K562 (cell line): ENCODE results near the gene BGLAP. TPM values are rescaled to one million over a fixed set of nuclear protein-coding genes. Genes with fewer than 3 reads are reported as not detected.
A peak's percentile ranks its signal among the peaks of the same experiment; 100 is the strongest.

Experiments
- ATAC-seq: fragments of 200-7000 bp; cut with Tn5 transposase; 3 replicates; pipeline ENCODE4 v1.9.1; 2020; ENCODE audit warnings: moderate library complexity
- BruUV-seq: library from RNA; stranded (reverse); fragments of 400-500 nt; replicated peaks from 2 replicates; lab custom pipeline; 2021; lab: Mats Ljungman, UMichigan
- CTCF ChIA-PET: fragments of 300-600 bp; formaldehyde crosslinking; extraction: SDS; loops from one replicate; lab custom pipeline; 2021; ENCODE audit warnings: low intra/inter-chr PET ratio; lab: Yijun Ruan, JAX
- POLR2A ChIA-PET: fragments of 300-600, 350-650 bp; sonication (Branson Sonifier 250); formaldehyde crosslinking; extraction: SDS; loops from one replicate; lab custom pipeline; 2021; ENCODE audit warnings: antibody characterized with exemption, inconsistent platforms; lab: Yijun Ruan, JAX
- DNase-seq, 4 experiments: peaks; one replicate each; pipeline versions ENCODE4 v3.0.0 to v3.0.0-alpha.2; 2011 to 2018; ENCODE audit warnings: low spot score in 3 of 4, mixed read lengths in 3 of 4; ENCODE audit errors: extremely low read depth in 1 of 4
- FAIRE-seq: peaks from 2 replicates; lab custom pipeline; 2011; peaks lifted over from hg19 to GRCh38; lab: Jason Lieb, UNC
- H2AFZ ChIP-seq: 2 replicates; pipeline ENCODE4 v1.6.0; 2011; ENCODE audit warnings: low read depth, low read length, control low read depth, inconsistent platforms
- H3K27ac ChIP-seq: fragments of 200-600 bp; 3 replicates; pipeline ENCODE4 v1.8.0; 2011; ENCODE audit warnings: low read depth, mild to moderate bottlenecking, control low read depth, inconsistent platforms, low read length, moderate library complexity, mixed read lengths; ENCODE audit errors: extremely low read depth
- H3K27me3 ChIP-seq, 2 experiments: fragments of 300-600 bp in 1 of 2; 2 replicates in 1 of 2; 3 replicates in 1 of 2; pipeline versions ENCODE4 v1.6.0 to v1.8.0; 2011; ENCODE audit warnings: inconsistent platforms in 2 of 2, low read length in 2 of 2, mild to moderate bottlenecking in 1 of 2, mixed read lengths in 1 of 2, moderate library complexity in 1 of 2; ENCODE audit not compliant: control insufficient read depth in 2 of 2, insufficient read depth in 2 of 2
- H3K36me3 ChIP-seq: fragments of 300-600 bp; 3 replicates; pipeline ENCODE4 v1.8.0; 2011; ENCODE audit warnings: mild to moderate bottlenecking, low read length, inconsistent platforms; ENCODE audit not compliant: control insufficient read depth, insufficient read depth
- H3K4me1 ChIP-seq, 2 experiments: fragments of 200-600 bp in 1 of 2; replicated peaks in 1 of 2; 2 replicates in 1 of 2; 3 replicates in 1 of 2; pipeline versions ENCODE4 v1.5.1 to v1.8.0; 2011; ENCODE audit warnings: inconsistent platforms in 2 of 2, low read length in 2 of 2, mild to moderate bottlenecking in 1 of 2, mixed read lengths in 1 of 2, moderate library complexity in 1 of 2; ENCODE audit not compliant: control insufficient read depth in 2 of 2, insufficient read depth in 2 of 2
- H3K4me2 ChIP-seq: 2 replicates; pipeline ENCODE4 v1.6.1; 2011; ENCODE audit warnings: low read length, control low read depth, inconsistent platforms, mixed read lengths; ENCODE audit not compliant: insufficient read depth
- H3K4me3 ChIP-seq: fragments of 200-600 bp; sonication (generic), shearing (Covaris generic); 2 replicates; pipeline ENCODE4 v1.5.1; 2016; ENCODE audit warnings: control low read depth, inconsistent platforms
- H3K79me2 ChIP-seq: fragments of 200-600 bp; 3 replicates; pipeline ENCODE4 v1.8.0; 2011; ENCODE audit warnings: low read length, inconsistent platforms; ENCODE audit not compliant: control insufficient read depth, insufficient read depth
- H3K9ac ChIP-seq, 2 experiments: 2 replicates each; pipeline versions ENCODE4 v1.6.0 to v1.6.1; 2011; ENCODE audit warnings: low read depth in 2 of 2, low read length in 2 of 2, control low read depth in 1 of 2, inconsistent platforms in 1 of 2, mild to moderate bottlenecking in 1 of 2, mixed read lengths in 1 of 2; ENCODE audit not compliant: insufficient read depth in 1 of 2
- H3K9me1 ChIP-seq: one replicate; pipeline ENCODE4 v1.6.0; 2011; ENCODE audit warnings: inconsistent platforms, mild to moderate bottlenecking, low read length, moderate library complexity; ENCODE audit not compliant: control insufficient read depth, insufficient read depth
- H3K9me3 ChIP-seq: replicated peaks from 2 replicates; pipeline ENCODE4 v1.5.1; 2011; ENCODE audit warnings: low read depth, low read length, inconsistent platforms; ENCODE audit not compliant: control insufficient read depth, insufficient read depth
- H4K20me1 ChIP-seq: replicated peaks from 2 replicates; pipeline ENCODE4 v1.6.1; 2011; ENCODE audit warnings: low read length, inconsistent platforms, mixed read lengths; ENCODE audit not compliant: control insufficient read depth, insufficient read depth
- CBFA2T2 ChIP-seq: fragments of 450-650 bp; conservative IDR thresholded peaks from 2 replicates; pipeline ENCODE4 v1.6.1; 2017; ENCODE audit warnings: mild to moderate bottlenecking
- HBP1 ChIP-seq: fragments of 450-650 bp; formaldehyde crosslinking; IDR thresholded peaks from 2 replicates; pipeline ENCODE4 v1.4.0; 2022; ENCODE audit warnings: missing genetic modification characterization
- LCOR ChIP-seq: sonication (generic); formaldehyde crosslinking; IDR thresholded peaks from 2 replicates; pipeline ENCODE4 v1.8.0; 2022; ENCODE audit warnings: mild to moderate bottlenecking, missing genetic modification reagents
- MAFK ChIP-seq: IDR thresholded peaks from 2 replicates; pipeline ENCODE4 v1.6.1; 2011; ENCODE audit warnings: low read length, improper control_type of control experiment
- MAX ChIP-seq: sonication (generic); formaldehyde crosslinking; IDR thresholded peaks from 2 replicates; pipeline ENCODE4 v1.9.0; 2022; ENCODE audit warnings: mild to moderate bottlenecking, missing genetic modification reagents
- MNT ChIP-seq, 2 experiments: fragments of 450-650 bp; conservative IDR thresholded peaks; 2 replicates each; pipeline ENCODE4 v1.6.1; 2017; ENCODE audit warnings: mild to moderate bottlenecking in 2 of 2, moderate library complexity in 2 of 2
- MXI1 ChIP-seq: IDR thresholded peaks from 2 replicates; pipeline ENCODE4 v1.6.1; 2011; ENCODE audit warnings: low read depth, mild to moderate bottlenecking, improper control_type of control experiment, low read length
- NCOR1 ChIP-seq: fragments of 450-650 bp; IDR thresholded peaks from 2 replicates; pipeline ENCODE4 v1.6.1; 2016; ENCODE audit warnings: mild to moderate bottlenecking, moderate library complexity
- NFIC ChIP-seq: fragments of 450-650 bp; IDR thresholded peaks from 2 replicates; pipeline ENCODE4 v1.6.1; 2017; ENCODE audit warnings: mild to moderate bottlenecking, inconsistent platforms
- POLR2AphosphoS5 ChIP-seq: IDR thresholded peaks from 2 replicates; pipeline ENCODE4 v1.6.1; 2011; ENCODE audit warnings: mild to moderate bottlenecking, low read depth, low read length, moderate library complexity; ENCODE audit not compliant: control insufficient read depth, insufficient read depth
- PRMT5 ChIP-seq: sonication (generic); formaldehyde crosslinking; IDR thresholded peaks from 2 replicates; pipeline ENCODE4 v1.5.0; 2020; ENCODE audit warnings: missing genetic modification reagents
- RNF2 ChIP-seq: sonication (generic); IDR thresholded peaks from 2 replicates; pipeline ENCODE4 v1.6.1; 2016
- SREBF2 ChIP-seq: sonication (generic); formaldehyde crosslinking; IDR thresholded peaks from 2 replicates; pipeline ENCODE4 v1.4.0; 2020; ENCODE audit warnings: mild to moderate bottlenecking, missing genetic modification reagents
- TAF9B ChIP-seq: fragments of 450-650 bp; IDR thresholded peaks from 2 replicates; pipeline ENCODE4 v1.6.1; 2018; ENCODE audit warnings: mild to moderate bottlenecking; ENCODE audit not compliant: partially characterized antibody
- TSC22D4 ChIP-seq: fragments of 450-650 bp; IDR thresholded peaks from 2 replicates; pipeline ENCODE4 v1.6.1; 2016; ENCODE audit warnings: missing genetic modification characterization, missing biosample characterization, control low read depth
- U2AF1 ChIP-seq: fragments of 200-400 bp; formaldehyde crosslinking; optimal IDR thresholded peaks from 2 replicates; pipeline ENCODE3; 2017; ENCODE audit warnings: mild to moderate bottlenecking, low read depth, low read length, moderate library complexity
- ZBED1 ChIP-seq: IDR thresholded peaks from 2 replicates; pipeline ENCODE4 v1.6.1; 2014
- ZBTB9 ChIP-seq: fragments of 450-650 bp; formaldehyde crosslinking; IDR thresholded peaks from 2 replicates; pipeline ENCODE4 v1.4.0; 2020; ENCODE audit warnings: mild to moderate bottlenecking, moderate library complexity
- ZFP36 ChIP-seq: fragments of 150-350 bp; IDR thresholded peaks from 2 replicates; pipeline ENCODE4 v1.6.1; 2018; ENCODE audit warnings: low read length, low read depth; ENCODE audit not compliant: partially characterized antibody
- ZNF124 ChIP-seq: sonication (generic); formaldehyde crosslinking; IDR thresholded peaks from 2 replicates; pipeline ENCODE4 v1.8.1; 2022; ENCODE audit warnings: missing genetic modification reagents
- ZNF146 ChIP-seq: IDR thresholded peaks from one replicate; pipeline ENCODE4 v1.6.1; 2018; ENCODE audit warnings: missing compliant biosample characterization; ENCODE audit not compliant: unreplicated experiment
- ZNF224 ChIP-seq: sonication (generic); formaldehyde crosslinking; IDR thresholded peaks from 2 replicates; pipeline ENCODE4 v1.8.0; 2022; ENCODE audit warnings: mild to moderate bottlenecking, missing genetic modification reagents
- WGBS: fragments of 100-300 bp; shearing (Covaris generic); methylation state at CpG from one replicate; pipeline ENCODE4 v1.1.6; 2016; ENCODE audit warnings: low coverage, mixed read lengths; ENCODE audit not compliant: insufficient coverage; ENCODE audit errors: missing lambda C conversion rate; 5-methylcytosine and 5-hydroxymethylcytosine counted together
- in situ Hi-C: fragments of 300-500 bp; cut with MboI; formaldehyde crosslinking; loops from 4 replicates; pipeline ENCODE4 v1.15.0; 2018; ENCODE audit warnings: inconsistent platforms, mixed read lengths
- intact Hi-C: fragments of 100-400 bp; cut with micrococcal nuclease; formaldehyde crosslinking; loops from 2 replicates; pipeline ENCODE4 v1.14.2; 2022
- polyA plus RNA-seq, 8 experiments: library from polyadenylated mRNA; depleted of rRNA in 4 of 8; stranded (reverse) in 5 of 8; unstranded in 3 of 8; fragments of >200 nt; fragmentation: Nextera tagmentation in 2 of 8; fragmentation: Illumina TruSeq in 1 of 8; extraction: Ambion mirVana in 2 of 8; extraction: Trizol in 1 of 8; gene quantifications; 2 replicates each; pipeline versions ENCODE4 v1.2.1 to v1.2.3, GENCODE V29; 2011 to 2014; ENCODE audit warnings: inconsistent platforms in 1 of 8, missing spikeins in 1 of 8
- total RNA-seq, 7 experiments: library from RNA; depleted of rRNA in 6 of 7; stranded (reverse); fragments of >200 nt in 6 of 7; fragmentation: Illumina TruSeq in 2 of 7; extraction: Trizol in 2 of 7; gene quantifications; 2 replicates each; pipeline versions ENCODE4 v1.2.1 to v1.2.3, GENCODE V29; 2011 to 2021; ENCODE audit warnings: low replicate concordance in 1 of 7

Gene BGLAP
- total and polyA plus RNA-seq, 9 of the 15 experiments (the other 6 are each of a cell fraction or from before 2014, with no cell fraction given), result 0.15 to 1.4 (median 0.28) TPM; not detected in 3

- in situ Hi-C loops, result no loop called here
- no peaks in the 10 kb centered on the region for H3K9me3 ChIP-seq
- 2% methylated on average over 8 of the region's 8 CpGs for WGBS
- POLR2A ChIA-PET, result interaction anchor here (0.6 to 6.3 kb wide), 10 partner anchors 11 to 157 kb away, joined by 3 to 63 read pairs (median 4); partner anchors contain the start of gene GLMP
- H2AFZ ChIP-seq, result no peak overlapping the region
- peak; percentile 73 for ATAC-seq
- H3K4me1 ChIP-seq, result peaks cover 6 to 10% of the 10 kb centered on the region in 2 experiments; a peak in 4 of 5 replicates
- DNase-seq, result peak; percentile 62 to 85 (median 70)
- no TSS peak for BruUV-seq
- peak overlapping the region; percentile 93 for H3K27ac ChIP-seq
- peak overlapping the region; percentile 100 for H3K4me2 ChIP-seq
- no peaks in the 10 kb centered on the region for H3K27me3 ChIP-seq
- no peaks in the 10 kb centered on the region for H3K9me1 ChIP-seq
- peak overlapping the region; percentile 91 to 97 for H3K9ac ChIP-seq
- intact Hi-C loops, result no loop called here
- H4K20me1 ChIP-seq, result peaks cover 11% of the 10 kb centered on the region; the same call in 1 of the 2 replicates
- no peak for FAIRE-seq
- CTCF ChIA-PET, result no interaction called here
- peaks cover 57% of the 10 kb centered on the region for H3K36me3 ChIP-seq
- H3K4me3 ChIP-seq, result peak overlapping the region; percentile 97
- peaks cover 52% of the 10 kb centered on the region for H3K79me2 ChIP-seq
- TF ChIP-seq NFIC, result no peak
- no peak for TF ChIP-seq PRMT5 (CRISPR knock-in tag)
- no peak for TF ChIP-seq ZNF124
- no peak for TF ChIP-seq ZFP36
- peak; percentile 100 for TF ChIP-seq MXI1
- TF ChIP-seq CBFA2T2, result peak; percentile 24
- no peak for TF ChIP-seq RNF2
- TF ChIP-seq SREBF2 (CRISPR knock-in tag), result no peak
- no peak for TF ChIP-seq HBP1
- peak; percentile 99 for TF ChIP-seq MNT (conservative IDR thresholded peaks at IDR 0.05)
- TF ChIP-seq U2AF1, result no peak
- peak; percentile 55; the same call in 1 of the 2 replicates for TF ChIP-seq LCOR (CRISPR knock-in tag)
- TF ChIP-seq POLR2AphosphoS5, result peak; percentile 16; the same call in 1 of the 2 replicates
- TF ChIP-seq ZNF146 (CRISPR knock-in tag), result no peak
- TF ChIP-seq MAFK, result no peak
- TF ChIP-seq TAF9B, result peak; percentile 69
- TF ChIP-seq ZBED1, result no peak
- TF ChIP-seq NCOR1, result peak; percentile 51
- peak; percentile 99 for TF ChIP-seq MAX
- TF ChIP-seq ZNF224 (CRISPR knock-in tag), result no peak
- no peak for TF ChIP-seq TSC22D4 (tag)
- no peak for TF ChIP-seq ZBTB9 (CRISPR knock-in tag)
These were observed 39.3 kb downstream of the BGLAP start for GRCh38 chr1:156281281-156281680.
